ENCODE data around the gene BCAR3.

Gene BCAR3

GRCh38 chr1:93616221-93616995 lies 65.2 kb downstream of the BCAR3 start:
- no peak for DNase-seq (ENCODE audit: low read depth)

- DNase-seq (ENCODE audit: low read depth) = peak; percentile 54
Observed at GRCh38 chr1:93615582-93616150, 66.0 kb downstream of the BCAR3 start.

GRCh38 chr1:93614986-93615581 lies 66.6 kb downstream of the BCAR3 start:
- DNase-seq (ENCODE audit: low read depth) = peak; percentile 47

- DNase-seq (ENCODE audit: low read depth) = no peak
Observed at GRCh38 chr1:93614541-93614940, 67.1 kb downstream of the BCAR3 start.

GRCh38 chr1:93613898-93614297 lies 67.7 kb downstream of the BCAR3 start:
- DNase-seq (ENCODE audit: low read depth) = no peak

- no peak for DNase-seq (ENCODE audit: low read depth)
Observed at GRCh38 chr1:93612510-93612909, 69.1 kb downstream of the BCAR3 start.

- no peak for DNase-seq (ENCODE audit: low read depth)
Observed at GRCh38 chr1:93611668-93612067, 70.0 kb downstream of the BCAR3 start.

GRCh38 chr1:93609536-93609935 lies 72.1 kb downstream of the BCAR3 start:
- DNase-seq (ENCODE audit: low read depth) = no peak

GRCh38 chr1:93608187-93609109 lies 73.2 kb downstream of the BCAR3 start:
- DNase-seq (ENCODE audit: low read depth) = no peak

- peak; percentile 38 for DNase-seq (ENCODE audit: low read depth)
Observed at GRCh38 chr1:93607814-93608186, 73.8 kb downstream of the BCAR3 start.

GRCh38 chr1:93605812-93606512 lies 75.7 kb downstream of the BCAR3 start:
- peak; percentile 90 for DNase-seq (ENCODE audit: low read depth)

GRCh38 chr1:93605026-93605568 lies 76.5 kb downstream of the BCAR3 start:
- no peak for DNase-seq (ENCODE audit: low read depth)

GRCh38 chr1:93604411-93604810 lies 77.2 kb downstream of the BCAR3 start:
- DNase-seq (ENCODE audit: low read depth) = no peak

GRCh38 chr1:93603601-93604000 lies 78.0 kb downstream of the BCAR3 start:
- no peak for DNase-seq (ENCODE audit: low read depth)

GRCh38 chr1:93603106-93603505 lies 78.5 kb downstream of the BCAR3 start:
- DNase-seq (ENCODE audit: low read depth) = no peak

GRCh38 chr1:93602101-93602500 lies 79.5 kb downstream of the BCAR3 start:
- DNase-seq (ENCODE audit: low read depth) = no peak

- DNase-seq (ENCODE audit: low read depth) = no peak
Observed at GRCh38 chr1:93601686-93602085, 80.0 kb downstream of the BCAR3 start.

GRCh38 chr1:93600663-93601062 lies 81.0 kb downstream of the BCAR3 start:
- no peak for DNase-seq (ENCODE audit: low read depth)

- DNase-seq (ENCODE audit: low read depth) = no peak
Observed at GRCh38 chr1:93599479-93599878, 82.2 kb downstream of the BCAR3 start.

GRCh38 chr1:93598861-93599439 lies 82.7 kb downstream of the BCAR3 start:
- DNase-seq (ENCODE audit: low read depth) = no peak

- DNase-seq (ENCODE audit: low read depth) = no peak
Observed at GRCh38 chr1:93598396-93598795, 83.2 kb downstream of the BCAR3 start.

Data from HS-5 (cell line).